Measurements from ENCODE around the gene LCP1. TPM values are rescaled to one million over a fixed set of nuclear protein-coding genes. Genes with fewer than 3 reads are reported as not detected.
"Not testable (repeated sequence)": the region's sequence is repeated elsewhere in the genome, so short reads cannot be mapped to it uniquely, and the experiment has no call there.

LCP1 gene
- total RNA-seq, 1 donor from 2014 or later, result 758 TPM

- peaks cover 76% of the 10 kb centered on the region for H3K4me1 Mint-ChIP-seq
- intact Hi-C loops (cut with micrococcal nuclease), result loop anchor here (1.0 to 10.0 kb wide), 8 partner anchors 8 to 1251 kb away; partner anchors contain the start of genes LCP1 and LRRC63
- DNase-seq, result peak; percentile 71
- H3K9me3 Mint-ChIP-seq, result no peaks in the 10 kb centered on the region
- H3K36me3 Mint-ChIP-seq (ENCODE audit: low read depth), result peaks cover 55% of the 10 kb centered on the region
- peak overlapping the region; percentile 61 for H3K4me3 Mint-ChIP-seq
- H3K27ac Mint-ChIP-seq, result peak overlapping the region; percentile 87
- H3K27me3 Mint-ChIP-seq, result no peaks in the 10 kb centered on the region
These were observed 16.3 kb downstream of the LCP1 start for GRCh38 chr13:46165485-46166223.

- H3K4me1 Mint-ChIP-seq, result peaks cover 76% of the 10 kb centered on the region
- H3K9me3 Mint-ChIP-seq, result no peaks in the 10 kb centered on the region
- H3K27ac Mint-ChIP-seq, result peak overlapping the region; percentile 85
- no peak for DNase-seq
- peaks cover 57% of the 10 kb centered on the region for H3K36me3 Mint-ChIP-seq (ENCODE audit: low read depth)
- H3K4me3 Mint-ChIP-seq, result peak overlapping the region; percentile 62
- no peaks in the 10 kb centered on the region for H3K27me3 Mint-ChIP-seq
- intact Hi-C loops (cut with micrococcal nuclease), result loop anchor here (1.0 to 10.0 kb wide), 8 partner anchors 9 to 1250 kb away; partner anchors contain the start of genes LCP1 and LRRC63
These were observed 17.3 kb downstream of the LCP1 start for GRCh38 chr13:46164661-46165060.

GRCh38 chr13:46162741-46163140 is 19.2 kb downstream of the LCP1 start:
- Mint-ChIP-seq H3K4me1 (peaks cover 67% of the 10 kb centered on the region), H3K27ac (peak overlapping the region; percentile 87), H3K36me3 (ENCODE audit: low read depth) (peaks cover 64% of the 10 kb centered on the region), H3K4me3 (peak overlapping the region; percentile 74)
- H3K27me3 Mint-ChIP-seq, DNase-seq, H3K9me3 Mint-ChIP-seq: not testable (repeated sequence)
- intact Hi-C loops (cut with micrococcal nuclease), result loop anchor here (10.0 kb wide), 3 partner anchors 162 to 1248 kb away; no protein-coding TSS in a partner anchor

- peaks cover 66% of the 10 kb centered on the region for H3K36me3 Mint-ChIP-seq (ENCODE audit: low read depth)
- H3K4me3 Mint-ChIP-seq, result peak overlapping the region; percentile 76
- peak overlapping the region; percentile 83 for H3K27ac Mint-ChIP-seq
- DNase-seq, result peak; percentile 85
- intact Hi-C loops (cut with micrococcal nuclease), result loop anchor here (1.0 to 10.0 kb wide), 7 partner anchors 8 to 1246 kb away; no protein-coding TSS in a partner anchor
- no peaks in the 10 kb centered on the region for H3K27me3 Mint-ChIP-seq
- no peaks in the 10 kb centered on the region for H3K9me3 Mint-ChIP-seq
- H3K4me1 Mint-ChIP-seq, result peaks cover 48% of the 10 kb centered on the region
These were observed 21.4 kb downstream of the LCP1 start for GRCh38 chr13:46160471-46161066.

- Mint-ChIP-seq H3K27ac (peak overlapping the region; percentile 83), H3K36me3 (ENCODE audit: low read depth) (peaks cover 69% of the 10 kb centered on the region), H3K4me3 (peak overlapping the region; percentile 76), H3K4me1 (peaks cover 46% of the 10 kb centered on the region), H3K9me3 (no peaks in the 10 kb centered on the region), H3K27me3 (no peaks in the 10 kb centered on the region)
- no peak for DNase-seq
- intact Hi-C loops (cut with micrococcal nuclease), result loop anchor here (1.0 to 10.0 kb wide), 6 partner anchors 8 to 1245 kb away; no protein-coding TSS in a partner anchor
These were observed 21.9 kb downstream of the LCP1 start for GRCh38 chr13:46160065-46160464.

GRCh38 chr13:46158983-46159382 is 23.0 kb downstream of the LCP1 start:
- peaks cover 37% of the 10 kb centered on the region for H3K4me1 Mint-ChIP-seq
- DNase-seq, result no peak
- H3K27ac Mint-ChIP-seq, result peak overlapping the region; percentile 83
- H3K27me3 Mint-ChIP-seq, result no peaks in the 10 kb centered on the region
- intact Hi-C loops (cut with micrococcal nuclease), result no loop called here
- no peaks in the 10 kb centered on the region for H3K9me3 Mint-ChIP-seq
- peak overlapping the region; percentile 76 for H3K4me3 Mint-ChIP-seq
- peaks cover 70% of the 10 kb centered on the region for H3K36me3 Mint-ChIP-seq (ENCODE audit: low read depth)

- no peak overlapping the region for H3K4me3 Mint-ChIP-seq
- peak overlapping the region; percentile 83 for H3K27ac Mint-ChIP-seq
- no peak for DNase-seq
- H3K36me3 Mint-ChIP-seq (ENCODE audit: low read depth), result peaks cover 74% of the 10 kb centered on the region
- no peaks in the 10 kb centered on the region for H3K9me3 Mint-ChIP-seq
- peaks cover 38% of the 10 kb centered on the region for H3K4me1 Mint-ChIP-seq
- H3K27me3 Mint-ChIP-seq, result no peaks in the 10 kb centered on the region
- intact Hi-C loops (cut with micrococcal nuclease), result no loop called here
These were observed 23.8 kb downstream of the LCP1 start for GRCh38 chr13:46158222-46158621.

GRCh38 chr13:46154136-46154801 is 27.7 kb downstream of the LCP1 start:
- Mint-ChIP-seq H3K36me3 (ENCODE audit: low read depth) (peaks cover 83% of the 10 kb centered on the region), H3K4me1 (peaks cover 36% of the 10 kb centered on the region), H3K4me3 (no peak overlapping the region), H3K27me3 (no peaks in the 10 kb centered on the region), H3K9me3 (no peaks in the 10 kb centered on the region), H3K27ac (peak overlapping the region; percentile 58)
- intact Hi-C loops (cut with micrococcal nuclease), result no loop called here
- no peak for DNase-seq

DNA sequence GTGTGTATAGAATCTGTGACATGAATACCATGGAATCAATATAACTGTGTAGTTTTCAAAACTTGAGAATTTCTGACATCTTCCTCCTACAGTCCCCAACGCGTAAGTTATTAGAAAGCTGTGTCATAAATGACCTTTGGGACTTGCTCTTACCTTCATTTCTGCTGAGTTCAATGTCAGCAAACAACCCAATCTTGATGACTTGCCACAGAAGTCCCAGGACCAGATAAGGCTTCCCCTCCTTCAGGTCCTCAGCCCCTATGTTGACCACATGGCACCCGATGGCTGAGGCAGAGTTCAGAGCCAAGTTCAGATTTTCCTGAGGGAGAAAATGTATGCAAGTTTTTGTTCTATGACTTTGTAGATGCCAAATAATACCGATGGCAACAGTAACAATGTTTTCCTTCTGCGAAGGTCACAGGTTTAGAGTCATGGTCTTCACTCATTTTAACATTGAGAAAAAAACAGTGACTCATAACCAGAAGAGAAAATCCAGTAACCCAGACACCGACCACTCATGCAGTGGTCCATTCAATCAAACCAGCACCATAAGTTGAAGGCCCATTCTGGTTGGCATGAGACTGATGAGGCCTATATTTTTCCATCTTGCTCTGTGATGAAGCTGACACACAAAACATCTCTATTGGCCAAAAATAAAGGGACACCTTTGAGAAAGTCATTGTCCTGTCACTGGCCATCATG is 29.2 kb downstream of the LCP1 start:
- DNase-seq, result no peak
- Mint-ChIP-seq H3K27ac (peak overlapping the region; percentile 84), H3K4me3 (no peak overlapping the region), H3K36me3 (ENCODE audit: low read depth) (peaks cover 78% of the 10 kb centered on the region), H3K4me1 (peaks cover 32% of the 10 kb centered on the region), H3K9me3 (no peaks in the 10 kb centered on the region), H3K27me3 (no peaks in the 10 kb centered on the region)
- intact Hi-C loops (cut with micrococcal nuclease), result no loop called here

GRCh38 chr13:46150134-46150693 is 31.8 kb downstream of the LCP1 start:
- H3K4me3 Mint-ChIP-seq, result no peak overlapping the region
- peak overlapping the region; percentile 71 for H3K27ac Mint-ChIP-seq
- H3K4me1 Mint-ChIP-seq, result peaks cover 32% of the 10 kb centered on the region
- peaks cover 82% of the 10 kb centered on the region for H3K36me3 Mint-ChIP-seq (ENCODE audit: low read depth)
- no peaks in the 10 kb centered on the region for H3K27me3 Mint-ChIP-seq
- H3K9me3 Mint-ChIP-seq, result no peaks in the 10 kb centered on the region
- no peak for DNase-seq
- intact Hi-C loops (cut with micrococcal nuclease), result no loop called here

DNA sequence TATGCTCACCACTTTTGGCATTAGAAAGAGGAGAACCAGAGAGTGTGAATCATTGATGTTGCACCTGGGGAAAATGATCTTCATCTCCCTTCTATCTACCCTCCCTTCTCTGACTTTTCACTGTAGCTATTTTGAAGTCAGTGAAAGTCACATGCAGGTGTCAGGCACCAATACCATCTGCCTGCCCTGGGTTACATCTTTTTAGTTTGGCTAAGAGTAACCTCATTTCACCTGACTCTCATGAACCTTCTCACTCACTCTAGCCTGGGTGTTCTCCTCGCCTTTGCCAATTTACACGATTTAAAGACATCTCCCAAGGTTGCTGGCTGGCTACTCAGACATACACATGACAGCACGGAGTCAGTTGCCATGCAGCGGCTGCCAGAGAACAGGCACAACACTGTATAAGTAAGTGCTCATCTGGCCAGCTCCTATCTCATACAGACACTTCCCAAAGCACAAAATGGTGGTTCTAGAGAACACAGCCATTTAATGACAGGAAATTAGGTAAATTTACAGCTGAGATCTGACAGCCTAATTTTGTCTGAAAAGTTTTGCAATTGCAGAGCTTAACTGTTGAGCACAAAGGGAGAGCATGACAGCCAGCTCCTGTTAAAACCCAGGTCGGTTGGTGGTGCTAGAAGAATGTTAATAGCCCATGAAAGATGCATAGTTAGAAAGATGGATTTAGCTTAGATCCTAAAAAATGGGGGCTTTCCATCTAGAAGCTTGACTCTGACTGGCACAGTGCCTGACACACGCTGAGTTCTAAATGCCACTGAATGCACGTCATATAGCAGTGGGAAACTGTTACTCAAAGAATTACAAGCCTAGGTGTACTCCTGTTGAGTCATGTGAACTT is 32.5 kb downstream of the LCP1 start:
- no peak for DNase-seq
- no peaks in the 10 kb centered on the region for H3K9me3 Mint-ChIP-seq
- H3K4me1 Mint-ChIP-seq, result peaks cover 32% of the 10 kb centered on the region
- intact Hi-C loops (cut with micrococcal nuclease), result loop anchor here (5.0 kb wide), 1 partner anchor 33 kb away; the partner anchor contains the start of gene LCP1
- H3K4me3 Mint-ChIP-seq, result no peak overlapping the region
- no peaks in the 10 kb centered on the region for H3K27me3 Mint-ChIP-seq
- peaks cover 83% of the 10 kb centered on the region for H3K36me3 Mint-ChIP-seq (ENCODE audit: low read depth)
- H3K27ac Mint-ChIP-seq, result peak overlapping the region; percentile 71

GRCh38 chr13:46146898-46147297 is 35.1 kb downstream of the LCP1 start:
- peaks cover 17% of the 10 kb centered on the region for H3K4me1 Mint-ChIP-seq
- no peak for DNase-seq
- no peaks in the 10 kb centered on the region for H3K9me3 Mint-ChIP-seq
- peaks cover 75% of the 10 kb centered on the region for H3K36me3 Mint-ChIP-seq (ENCODE audit: low read depth)
- intact Hi-C loops (cut with micrococcal nuclease), result loop anchor here (5.0 kb wide), 1 partner anchor 35 kb away; the partner anchor contains the start of gene LCP1
- no peak overlapping the region for H3K4me3 Mint-ChIP-seq
- no peak overlapping the region for H3K27ac Mint-ChIP-seq
- H3K27me3 Mint-ChIP-seq, result no peaks in the 10 kb centered on the region
